GM23248 (cell line): Measurements from ENCODE around the gene TNFRSF13B.

ENCODE experiments used
- EZH2 ChIP-seq: fragments of 200-600 bp; sonication (generic); IDR thresholded peaks from 2 replicates; pipeline ENCODE4 v1.6.1; 2018; ENCODE audit warnings: antibody characterized with exemption, mild to moderate bottlenecking; ENCODE audit not compliant: insufficient read depth, poor library complexity, severe bottlenecking
- EZH2phosphoT487 ChIP-seq: fragments of 200-600 bp; sonication (generic); IDR thresholded peaks from 2 replicates; pipeline ENCODE4 v1.6.1; 2018; ENCODE audit warnings: antibody characterized with exemption, moderate library complexity, mild to moderate bottlenecking, low read depth; ENCODE audit not compliant: insufficient read depth

DNA sequence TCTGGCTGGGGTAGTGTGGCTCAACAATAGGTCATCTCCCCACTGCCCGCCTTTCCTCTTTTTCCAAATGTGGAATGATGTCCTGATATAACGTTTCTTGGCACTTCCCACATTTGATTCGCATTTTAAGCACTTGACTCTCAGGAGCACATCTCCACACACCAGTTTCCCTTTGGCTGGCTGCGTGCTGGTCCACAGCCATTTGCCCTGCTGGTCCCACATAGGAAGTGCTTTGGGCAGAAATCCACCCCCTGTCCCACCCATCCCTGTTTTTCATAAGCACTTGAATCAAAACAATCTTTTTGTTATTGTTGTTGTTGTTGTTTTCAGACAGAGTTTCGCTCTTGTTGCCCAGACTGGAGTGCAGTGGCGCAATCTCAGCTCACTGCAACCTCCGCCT is 24.0 kb upstream of the TNFRSF13B start:
- TF ChIP-seq EZH2 (no peak), EZH2phosphoT487 (no peak)
